Gastroesophageal sphincter (tissue), 4 donors: ENCODE results near the gene CEP72. TPM values are rescaled to one million over a fixed set of nuclear protein-coding genes. Genes with fewer than 3 reads are reported as not detected.

Experiments
- ATAC-seq: fragments of 150-250 bp; one replicate; pipeline ENCODE4 v1.9.1; 2016; ENCODE audit warnings: mild to moderate bottlenecking, moderate library complexity
- H3K27ac ChIP-seq, 4 donors: fragments of 200-600 bp; sonication (generic) in 3 of 4; 1 replicate in 3 of 4; 2 replicates in 1 of 4; pipeline ENCODE4 v1.5.1; 2016 to 2019
- H3K27me3 ChIP-seq: fragments of 200-600 bp; sonication (generic); one replicate; pipeline ENCODE4 v1.5.1; 2019
- H3K36me3 ChIP-seq, 2 donors: fragments of 200-600 bp; sonication (generic); one replicate each; pipeline ENCODE4 v1.5.1; 2019; ENCODE audit warnings: control low read depth in 1 of 2
- H3K4me1 ChIP-seq, 3 donors: fragments of 200-600 bp; sonication (generic); 1 replicate in 2 of 3; 2 replicates in 1 of 3; pipeline ENCODE4 v1.5.1; 2016 to 2019; ENCODE audit warnings: control low read depth in 2 of 3
- H3K4me3 ChIP-seq, 2 donors: fragments of 200-600 bp; sonication (generic); one replicate each; pipeline ENCODE4 v1.5.1; 2019; ENCODE audit warnings: mild to moderate bottlenecking in 1 of 2, moderate library complexity in 1 of 2
- H3K9me3 ChIP-seq, 3 donors: fragments of 200-600 bp; sonication (generic); one replicate each; pipeline ENCODE4 v1.5.1; 2017 to 2019; ENCODE audit warnings: control low read depth in 2 of 3
- CTCF ChIP-seq, 4 experiments: fragments of 200-600 bp in 2 of 4; fragments of 450-650 bp in 2 of 4; sonication (generic) in 1 of 4; IDR thresholded peaks; one replicate each; pipeline ENCODE4 v1.5.1; 2017 to 2019; ENCODE audit warnings: antibody characterized with exemption in 4 of 4, mild to moderate bottlenecking in 2 of 4, moderate library complexity in 2 of 4
- EP300 ChIP-seq: sonication (generic); formaldehyde crosslinking; IDR thresholded peaks from one replicate; pipeline ENCODE4 v1.6.1; 2017; ENCODE audit warnings: antibody characterized with exemption, mild to moderate bottlenecking
- POLR2A ChIP-seq, 2 donors: fragments of 450-650 bp; IDR thresholded peaks; one replicate each; pipeline ENCODE4 v1.6.1; 2017; ENCODE audit warnings: antibody characterized with exemption in 2 of 2, mild to moderate bottlenecking in 2 of 2, moderate library complexity in 1 of 2
- POLR2AphosphoS5 ChIP-seq: sonication (generic); formaldehyde crosslinking; IDR thresholded peaks from one replicate; pipeline ENCODE4 v1.6.1; 2017; ENCODE audit warnings: antibody characterized with exemption
- WGBS, 2 donors: methylation state at CpG; one replicate each; pipeline ENCODE4 v1.1.5; 2018; ENCODE audit warnings: low coverage in 1 of 2; 5-methylcytosine and 5-hydroxymethylcytosine counted together
- total RNA-seq, 4 donors: library from RNA; depleted of rRNA; stranded (reverse); fragments of >200 nt; gene quantifications; one replicate each; pipeline ENCODE4 v1.1.0, GENCODE V29; 2016

CEP72 gene
- total RNA-seq, 4 donors from 2014 or later: 2.1 to 8.7 (median 3.8) TPM

GRCh38 chr5:655406-655805, 43.3 kb downstream of the CEP72 start:
- ATAC-seq: no peak
- Histone ChIP-seq H3K4me1 (no peaks in the 10 kb centered on the region), H3K27ac (no peak overlapping the region), H3K9me3 (peaks cover 0 to 4% (median 0%) of the 10 kb centered on the region in 3 donors), H3K36me3 (peaks cover 0 to 42% of the 10 kb centered on the region in 2 donors), H3K27me3 (no peaks in the 10 kb centered on the region), H3K4me3 (no peak overlapping the region)
- TF ChIP-seq EP300 (no peak), POLR2AphosphoS5 (no peak), POLR2A (IDR thresholded peaks at IDR 0.05) (no peak), CTCF (IDR thresholded peaks at IDR 0.05) (no peak)
- WGBS, 2 donors: 91 to 94% methylated on average over 3 to 7 of the region's 13 CpGs

GRCh38 chr5:657570-657969, 45.4 kb downstream of the CEP72 start:
- H3K4me3 ChIP-seq: no peak overlapping the region
- H3K9me3 ChIP-seq: peaks cover 0 to 4% (median 0%) of the 10 kb centered on the region in 3 donors
- H3K36me3 ChIP-seq: peaks cover 0 to 58% of the 10 kb centered on the region in 2 donors
- H3K27me3 ChIP-seq: no peaks in the 10 kb centered on the region
- WGBS, 2 donors: 96% methylated on average over 3 of the region's 6 CpGs; no CpG with 5 or more reads in 1 of the 2 donors
- TF ChIP-seq POLR2A (IDR thresholded peaks at IDR 0.05) (no peak), POLR2AphosphoS5 (no peak), CTCF (IDR thresholded peaks at IDR 0.05) (no peak), EP300 (no peak)
- no peak for ATAC-seq
- H3K27ac ChIP-seq: no peak overlapping the region
- H3K4me1 ChIP-seq: no peaks in the 10 kb centered on the region

GRCh38 chr5:658103-658502, 46.0 kb downstream of the CEP72 start:
- Histone ChIP-seq H3K9me3 (peaks cover 0 to 4% (median 0%) of the 10 kb centered on the region in 3 donors), H3K27me3 (no peaks in the 10 kb centered on the region), H3K36me3 (peaks cover 0 to 59% of the 10 kb centered on the region in 2 donors), H3K27ac (no peak overlapping the region), H3K4me1 (no peaks in the 10 kb centered on the region), H3K4me3 (no peak overlapping the region)
- 88 to 92% methylated on average over 2 to 3 of the region's 5 CpGs for WGBS, 2 donors
- ATAC-seq: no peak
- TF ChIP-seq CTCF (IDR thresholded peaks at IDR 0.05) (no peak), POLR2A (IDR thresholded peaks at IDR 0.05) (no peak), EP300 (no peak), POLR2AphosphoS5 (no peak)

- WGBS, 2 donors: 93 to 100% methylated on average over 4 to 10 of the region's 16 CpGs
- Histone ChIP-seq H3K4me3 (no peak overlapping the region), H3K36me3 (peaks cover 0 to 75% of the 10 kb centered on the region in 2 donors), H3K27ac (no peak overlapping the region), H3K9me3 (peaks cover 0 to 4% (median 0%) of the 10 kb centered on the region in 3 donors), H3K4me1 (no peaks in the 10 kb centered on the region), H3K27me3 (no peaks in the 10 kb centered on the region)
- TF ChIP-seq POLR2AphosphoS5 (no peak), CTCF (IDR thresholded peaks at IDR 0.05) (no peak), POLR2A (IDR thresholded peaks at IDR 0.05) (no peak), EP300 (no peak)
- ATAC-seq: no peak
Measured at GRCh38 chr5:659496-660263, 47.5 kb downstream of the CEP72 start.
